Inflammatory macrophage treated with lipopolysaccharide for 1 hour (primary cell): ENCODE data around the gene KCNMB2.
"Not testable (repeated sequence)": the region's sequence is repeated elsewhere in the genome, so short reads cannot be mapped to it uniquely, and the experiment has no call there.

ENCODE experiments used
- DNase-seq, 2 donors: peaks; one replicate each; pipeline ENCODE4 v3.0.0-alpha.2; 2020 to 2022

The KCNMB2 gene

GRCh38 chr3:178536211-178537079 is at the start of gene KCNMB2:
KCNMB2 (plus strand) TSS chr3:178536436.
- no peak for DNase-seq

- no peak for DNase-seq
Observed at GRCh38 chr3:178486903-178487302, 49.3 kb upstream of the KCNMB2 start.

GRCh38 chr3:178487752-178488151 is 48.5 kb upstream of the KCNMB2 start:
- DNase-seq, result no peak

- no peak for DNase-seq
Observed at GRCh38 chr3:178491751-178492150, 44.5 kb upstream of the KCNMB2 start.

GRCh38 chr3:178492491-178492890 is 43.7 kb upstream of the KCNMB2 start:
- no peak for DNase-seq

- no peak for DNase-seq
Observed at GRCh38 chr3:178494386-178494785, 41.9 kb upstream of the KCNMB2 start.

- DNase-seq, result no peak
Observed at GRCh38 chr3:178496911-178497310, 39.3 kb upstream of the KCNMB2 start.

- DNase-seq, result no peak
Observed at GRCh38 chr3:178498871-178499270, 37.4 kb upstream of the KCNMB2 start.

- DNase-seq, result no peak
Observed at GRCh38 chr3:178500631-178501030, 35.6 kb upstream of the KCNMB2 start.

- no peak for DNase-seq
Observed at GRCh38 chr3:178504128-178504527, 32.1 kb upstream of the KCNMB2 start.

- no peak for DNase-seq
Observed at GRCh38 chr3:178505832-178506231, 30.4 kb upstream of the KCNMB2 start.

GRCh38 chr3:178507507-178508442 is 28.5 kb upstream of the KCNMB2 start:
- DNase-seq, result no peak

- no peak for DNase-seq
Observed at GRCh38 chr3:178508443-178508825, 27.8 kb upstream of the KCNMB2 start.

- no peak for DNase-seq
Observed at GRCh38 chr3:178510496-178510895, 25.7 kb upstream of the KCNMB2 start.

GRCh38 chr3:178512647-178513046 is 23.6 kb upstream of the KCNMB2 start:
- DNase-seq, result no peak

- DNase-seq, result no peak
Observed at GRCh38 chr3:178513546-178514380, 22.5 kb upstream of the KCNMB2 start.

- no peak for DNase-seq
Observed at GRCh38 chr3:178514401-178514800, 21.8 kb upstream of the KCNMB2 start.

- not testable (repeated sequence) for DNase-seq
Observed at GRCh38 chr3:178515076-178515744, 21.0 kb upstream of the KCNMB2 start.

GRCh38 chr3:178517665-178518334 is 18.4 kb upstream of the KCNMB2 start:
- no peak for DNase-seq

- DNase-seq, result no peak
Observed at GRCh38 chr3:178518660-178519396, 17.4 kb upstream of the KCNMB2 start.

GRCh38 chr3:178519701-178520100 is 16.5 kb upstream of the KCNMB2 start:
- no peak for DNase-seq
